GOT3 (cell line): ENCODE measurements around the gene SLC12A7.
"Not testable (repeated sequence)": the region's sequence is repeated elsewhere in the genome, so short reads cannot be mapped to it uniquely, and the experiment has no call there.

ENCODE experiments used
- DNase-seq: peaks from one replicate; lab custom pipeline; 2025; ENCODE audit warnings: mixed read lengths; lab: John Stamatoyannopoulos, UW

SLC12A7 gene

DNA sequence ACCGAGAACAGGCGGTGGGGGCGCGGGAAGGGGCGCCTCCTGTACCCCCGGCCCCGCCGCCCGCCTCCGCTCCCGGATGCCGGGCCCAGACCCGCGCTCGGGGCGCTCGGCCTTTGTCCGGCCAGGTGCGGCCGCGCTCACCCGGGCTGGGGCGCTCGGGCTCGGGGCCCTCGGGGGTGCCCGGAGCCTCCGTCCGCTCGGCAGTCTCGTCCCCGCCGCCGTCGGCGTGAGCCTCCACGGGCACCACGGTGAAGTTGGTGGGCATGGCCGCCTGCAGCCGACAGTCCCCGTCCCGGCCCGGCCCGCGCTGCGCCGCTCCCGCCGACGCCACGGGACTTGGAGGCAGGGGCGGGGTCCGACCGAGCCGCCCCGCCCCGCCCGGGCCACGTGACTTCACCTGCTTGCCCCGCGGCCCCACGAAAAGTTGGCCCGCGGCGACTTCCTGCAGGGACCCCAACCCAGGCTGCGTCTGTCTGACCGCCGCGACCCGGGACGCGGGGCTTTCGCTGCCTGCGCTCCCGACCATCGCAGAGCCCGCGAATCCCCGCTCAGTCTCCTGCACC, at the start of gene SLC12A7:
Gene SLC12A7 (minus strand): TSS at position 337 of the 563 bp plus-strand sequence. CDS start 72 bp downstream, at position 265.
- no peak for DNase-seq

DNA sequence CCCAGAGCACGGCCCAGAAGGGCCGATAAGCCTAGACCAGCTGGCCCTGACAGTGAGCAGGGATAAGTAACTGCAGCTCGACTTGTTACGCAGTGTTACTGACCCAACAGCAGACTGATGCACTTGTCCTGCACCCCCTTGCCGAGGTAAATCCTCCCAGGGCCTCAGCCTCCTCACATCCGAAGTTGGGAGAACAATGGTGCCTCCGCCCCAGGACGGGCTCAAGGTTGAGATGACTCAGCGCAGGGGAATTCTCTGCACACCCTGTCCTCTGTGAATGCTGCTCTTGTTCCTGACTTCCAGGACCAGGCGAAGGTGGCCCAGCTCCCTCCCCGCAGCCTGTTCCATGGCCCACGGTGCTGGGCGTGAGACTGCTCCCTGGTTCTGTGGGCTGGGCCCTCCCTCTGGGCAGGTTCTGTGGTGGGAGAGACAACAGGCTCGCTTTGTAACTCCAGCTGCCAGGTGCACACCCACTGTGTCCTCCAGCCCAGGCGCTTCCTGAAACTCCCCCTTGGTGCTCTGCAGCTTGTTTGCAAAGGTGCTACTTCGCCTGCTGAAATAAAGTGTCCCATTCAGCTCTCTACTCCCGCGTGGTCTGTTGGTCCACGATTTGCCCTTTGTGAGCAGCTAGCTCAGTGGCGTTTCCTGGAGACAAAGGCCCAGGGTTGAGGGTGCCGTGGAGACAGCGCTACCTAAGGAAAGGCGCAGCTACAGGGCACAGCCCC, 49.4 kb upstream of the SLC12A7 start:
- DNase-seq: no peak

DNA sequence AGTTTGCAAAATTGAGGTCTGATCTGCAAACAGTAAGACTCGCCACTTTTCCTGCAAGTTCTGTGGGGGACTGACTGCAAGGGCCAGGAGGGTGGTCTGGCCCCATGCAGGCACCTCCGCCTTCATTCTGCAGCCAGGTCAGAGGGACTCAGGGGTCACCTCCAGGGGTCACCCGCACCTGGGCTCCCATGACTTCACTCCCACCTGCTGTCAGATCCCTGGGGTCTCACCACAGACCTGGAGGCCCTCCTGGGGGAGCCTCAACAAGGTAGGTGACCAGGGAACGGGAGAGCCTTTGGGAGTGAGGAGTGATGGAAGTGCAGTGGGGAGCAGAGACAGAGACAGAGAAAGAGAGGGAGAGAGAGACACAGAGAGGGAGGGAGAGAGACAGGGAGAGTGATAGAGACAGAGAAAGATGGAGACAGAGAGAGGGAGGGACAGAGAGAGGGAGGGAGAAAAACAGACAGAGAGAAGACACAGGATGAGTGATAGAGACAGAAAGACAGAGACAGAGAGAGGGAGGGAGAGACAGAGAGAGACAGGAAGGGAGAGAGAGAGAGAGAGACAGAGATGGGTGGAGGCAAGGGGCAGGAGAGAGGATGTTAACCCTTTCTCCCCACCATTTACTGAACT, 48.0 kb upstream of the SLC12A7 start:
- no peak for DNase-seq

DNA sequence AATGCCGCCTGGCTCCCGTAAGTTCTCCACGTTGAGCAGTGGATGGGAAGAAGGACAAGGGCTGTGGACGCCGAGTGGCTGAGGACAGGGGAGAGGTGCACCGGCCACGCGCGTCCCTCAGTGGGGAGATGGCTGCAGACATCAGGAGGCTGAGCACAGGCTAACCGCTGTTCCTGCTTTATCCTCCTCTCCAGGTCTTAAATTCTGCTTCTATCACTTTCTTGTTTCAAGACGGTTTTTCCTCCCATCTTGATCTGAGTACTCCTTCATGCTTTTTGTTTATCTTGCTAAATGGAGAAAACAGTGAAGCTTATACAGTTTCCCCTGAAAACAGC, 47.4 kb upstream of the SLC12A7 start:
- DNase-seq: no peak

DNA sequence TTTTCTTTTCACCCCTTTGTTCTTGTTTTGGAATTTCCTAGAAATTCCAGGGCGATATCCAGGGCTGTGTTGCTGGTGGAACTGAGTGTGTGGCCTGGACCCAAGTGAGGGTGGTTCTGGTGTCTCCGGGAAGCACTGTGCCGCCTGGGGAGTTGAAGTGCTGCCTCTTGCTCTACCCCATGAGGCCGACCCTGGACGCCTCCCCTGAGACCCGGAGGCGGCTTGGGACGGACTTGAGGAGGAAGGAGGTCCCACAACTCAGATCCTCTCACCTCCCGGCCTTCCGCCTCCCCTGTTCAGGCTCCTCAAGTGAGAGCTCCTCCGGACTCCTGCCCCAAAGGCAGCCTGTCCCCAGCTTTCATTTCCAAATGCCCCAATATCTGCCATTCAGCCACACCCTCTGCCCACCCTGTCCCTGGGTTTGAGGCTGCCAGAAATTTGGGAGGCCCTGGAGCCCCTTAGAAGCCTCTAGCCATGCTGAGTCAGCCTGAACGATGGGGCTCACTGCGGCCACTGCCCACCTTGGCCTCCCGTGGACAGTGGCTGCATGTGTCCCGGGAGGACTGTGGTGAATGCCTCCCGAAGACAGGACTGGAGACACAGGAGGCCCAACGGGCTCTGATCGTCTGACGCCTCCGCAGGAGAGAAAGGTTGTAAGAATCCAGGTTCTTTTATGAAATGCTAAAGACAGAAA, 46.9 kb upstream of the SLC12A7 start:
- no peak for DNase-seq

DNA sequence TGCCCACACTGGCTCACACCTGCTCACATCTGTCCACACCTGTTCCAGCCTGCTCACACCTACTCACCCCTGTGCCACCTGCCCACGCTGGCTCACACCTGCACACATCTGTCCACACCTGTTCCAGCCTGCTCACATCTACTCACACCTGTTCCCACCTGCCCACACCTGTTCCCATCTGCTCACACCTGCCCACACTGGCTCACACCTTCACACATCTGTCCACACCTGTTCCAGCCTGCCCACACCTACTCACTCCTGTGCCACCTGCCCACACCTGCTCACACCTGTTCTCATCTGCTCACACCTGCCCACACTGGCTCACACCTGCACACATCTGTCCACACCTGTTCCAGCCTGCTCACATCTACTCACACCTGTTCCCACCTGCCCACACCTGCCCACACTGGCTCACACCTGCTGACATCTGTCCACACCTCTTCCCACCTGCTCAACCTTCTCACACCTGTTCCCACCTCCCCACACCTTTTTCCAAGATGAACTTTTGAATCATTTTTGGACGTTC, 45.7 kb upstream of the SLC12A7 start:
- not testable (repeated sequence) for DNase-seq

DNA sequence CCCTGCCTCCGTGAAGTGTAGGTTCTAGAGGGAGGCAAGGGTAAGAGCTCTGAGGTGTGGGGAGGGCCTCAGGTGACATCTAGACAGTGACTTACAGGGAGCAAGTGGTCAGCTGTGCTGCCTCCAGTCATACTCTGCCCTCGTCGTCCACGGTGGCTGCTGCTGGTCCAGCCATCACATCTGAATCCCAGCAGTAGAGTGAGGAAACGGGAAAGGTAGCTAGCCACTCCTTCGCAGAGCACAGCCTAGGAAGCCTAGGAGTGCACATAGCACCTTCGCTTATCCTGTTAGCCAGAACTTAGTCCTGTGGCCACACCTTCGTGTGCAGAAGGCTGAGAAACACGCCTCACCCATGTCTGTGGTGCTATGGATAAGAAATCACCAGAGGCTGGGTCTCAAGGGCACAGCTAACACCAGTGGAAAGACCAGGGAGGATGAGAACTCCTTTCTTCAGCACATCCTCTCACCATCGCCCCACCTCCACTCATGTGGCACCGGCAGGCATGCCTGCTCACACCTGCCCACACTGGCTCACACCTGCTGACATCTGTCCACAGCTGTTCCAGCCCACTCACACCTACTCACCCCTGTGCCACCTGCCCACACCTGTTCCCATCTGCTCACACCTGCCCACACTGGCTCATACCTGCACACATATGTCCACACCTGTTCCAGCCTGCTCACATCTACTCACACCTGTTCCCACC, 45.0 kb upstream of the SLC12A7 start:
- no peak for DNase-seq

DNA sequence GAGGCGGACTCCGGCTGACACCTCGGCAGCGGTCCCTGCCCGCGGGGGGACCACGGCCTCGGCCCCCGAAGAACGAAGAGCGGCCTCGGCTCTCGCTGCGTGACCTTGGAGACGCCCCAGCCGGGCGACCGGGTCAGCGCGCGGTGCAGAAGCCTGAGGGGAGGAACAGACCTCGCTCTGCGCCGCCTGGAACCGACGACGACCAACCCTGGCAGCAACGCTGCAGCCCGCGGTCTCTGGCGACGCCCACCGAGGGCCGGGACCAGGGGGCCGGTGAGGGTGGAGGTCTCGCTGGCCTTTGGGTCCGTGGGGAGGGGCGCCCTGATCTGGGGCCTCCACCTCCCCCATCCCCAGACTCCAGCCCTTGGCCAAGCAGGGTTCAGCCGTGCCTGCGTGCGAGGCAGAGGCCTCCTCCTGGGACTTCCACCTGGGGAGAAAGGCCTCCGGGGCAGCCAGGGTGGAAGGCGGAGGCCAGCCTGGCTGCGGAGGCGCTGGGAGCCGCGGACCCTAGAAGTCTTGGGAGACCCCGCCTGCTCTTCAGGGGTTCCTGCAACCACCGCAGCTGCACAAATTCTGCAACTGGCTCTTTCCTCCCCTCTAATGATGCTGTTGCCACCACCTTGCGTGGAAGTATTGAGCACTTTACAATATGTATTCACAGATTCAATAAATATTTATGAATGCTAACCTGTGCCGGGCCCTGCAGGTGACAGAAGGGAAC, 44.3 kb upstream of the SLC12A7 start:
- no peak for DNase-seq

DNA sequence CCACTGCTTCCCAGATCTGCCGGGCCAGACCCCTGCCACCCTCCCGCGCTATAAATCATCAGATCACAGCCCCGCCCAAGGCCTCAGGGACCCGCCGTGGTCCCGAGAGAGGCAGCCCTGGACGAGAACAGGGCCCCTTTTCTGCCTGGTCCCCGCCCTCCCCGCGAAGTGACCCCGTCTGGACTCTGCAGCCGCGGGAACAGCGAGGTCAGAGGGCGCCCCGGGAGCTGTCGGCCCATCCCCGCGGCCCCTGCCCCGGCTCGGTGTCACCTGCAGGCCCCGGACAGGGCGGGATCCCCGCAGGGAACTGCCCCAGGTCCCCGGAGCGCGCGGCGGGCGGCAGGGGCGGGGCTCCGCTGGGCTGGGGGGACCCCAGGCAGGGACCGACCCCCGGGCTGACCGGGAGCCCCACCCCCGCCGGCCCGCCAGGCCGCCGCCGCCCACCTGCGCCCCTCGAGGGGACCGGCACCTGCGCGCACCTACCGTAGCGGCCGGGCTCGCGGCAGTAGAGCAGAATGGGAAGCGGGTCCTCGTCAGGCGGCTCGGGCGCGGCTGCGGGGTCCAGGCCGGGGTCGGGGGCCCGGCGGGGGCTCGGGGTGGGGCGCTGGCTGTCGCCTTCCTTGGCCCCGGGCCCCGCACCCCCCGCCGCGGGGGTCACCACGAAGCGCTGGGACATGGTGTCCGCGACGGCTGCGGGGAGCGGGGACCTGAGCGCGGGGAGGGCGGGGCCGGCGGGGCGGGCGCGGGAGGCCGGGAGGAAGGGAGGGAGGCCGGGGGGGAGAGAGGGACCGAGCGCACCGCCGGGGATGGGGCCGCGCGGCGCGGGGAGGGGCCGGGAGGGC, 43.5 kb upstream of the SLC12A7 start:
- no peak for DNase-seq

DNA sequence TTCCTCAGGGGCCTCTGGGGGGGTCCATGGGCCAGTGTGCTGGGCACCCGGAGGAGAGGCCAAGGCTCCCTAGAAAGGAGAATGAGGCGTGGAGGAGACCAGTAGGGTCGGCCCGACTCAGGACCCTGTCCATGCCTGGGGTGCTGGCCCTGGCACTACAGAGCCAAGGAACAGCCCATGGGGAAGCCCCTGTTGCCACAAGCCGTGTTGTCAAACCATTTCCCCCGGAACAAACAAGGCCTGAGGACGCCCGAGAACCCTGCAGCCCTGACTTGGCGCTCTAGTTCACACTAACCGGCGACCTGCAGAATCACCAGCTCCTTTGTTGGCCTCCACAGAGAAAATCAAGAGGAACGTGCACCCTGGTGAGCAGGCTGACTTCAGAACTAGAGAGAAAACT, 41.6 kb upstream of the SLC12A7 start:
- no peak for DNase-seq

DNA sequence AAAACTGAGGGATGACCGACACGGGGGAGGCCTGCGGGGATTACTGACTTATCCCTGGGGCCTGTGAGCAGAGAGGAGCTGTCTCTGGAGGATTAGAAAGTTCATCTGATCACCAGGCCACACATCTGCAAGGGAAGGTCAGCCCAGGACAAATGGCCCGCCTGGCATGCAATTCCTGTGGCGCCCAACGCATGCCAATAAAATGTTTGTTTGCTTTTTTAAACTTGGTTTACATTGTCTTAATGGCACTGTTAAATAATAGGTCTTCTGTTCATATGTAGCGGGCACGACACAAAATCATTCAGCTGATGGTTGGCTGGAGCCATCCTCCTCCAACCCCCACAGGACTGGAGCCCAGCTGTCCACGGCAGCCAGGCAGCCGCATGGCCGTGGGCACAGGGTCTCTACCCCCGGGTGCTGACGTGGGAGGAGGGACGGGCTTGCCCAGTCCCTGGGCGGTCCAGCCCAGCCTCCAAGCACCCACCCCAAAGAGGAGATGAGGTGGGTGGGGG, 41.0 kb upstream of the SLC12A7 start:
- no peak for DNase-seq

DNA sequence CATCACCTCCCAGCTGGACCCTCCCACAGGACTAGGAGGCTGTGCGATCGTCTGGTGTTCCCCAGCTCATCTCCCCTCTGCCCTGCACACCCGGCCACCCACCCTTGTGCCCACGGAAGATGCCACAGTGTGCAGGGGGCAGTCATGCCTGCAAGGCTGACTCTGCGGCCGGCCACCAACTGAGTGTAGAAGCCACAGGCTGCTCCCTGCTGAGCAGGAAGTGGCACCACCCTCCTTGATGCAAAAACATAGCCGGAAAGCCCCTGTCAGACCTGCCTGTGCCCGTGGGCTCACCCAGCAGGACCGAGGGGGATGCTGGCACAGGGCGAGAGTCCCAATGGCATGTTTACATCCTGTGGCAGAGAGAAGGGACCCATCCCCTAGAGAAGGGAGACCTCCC, 40.3 kb upstream of the SLC12A7 start:
- DNase-seq: no peak

DNA sequence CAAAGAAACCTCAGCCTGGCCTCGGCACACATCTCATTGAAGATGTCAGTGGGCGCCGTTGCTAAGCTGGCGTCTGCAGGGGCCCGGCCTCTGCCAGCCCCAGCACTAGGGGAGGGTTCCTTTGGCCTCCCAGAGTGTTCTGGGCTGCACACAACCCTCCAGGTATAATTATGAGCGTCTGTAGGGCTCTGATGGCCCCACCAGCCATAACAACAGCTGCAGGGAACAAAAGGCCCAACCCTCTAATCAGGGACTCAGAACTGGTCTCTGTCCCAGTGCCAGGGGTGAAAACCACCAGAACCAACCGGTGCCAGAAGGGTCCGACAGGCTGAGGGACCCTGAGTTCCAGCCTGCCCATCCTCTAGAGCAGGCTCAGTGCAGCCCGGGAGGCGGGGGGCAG, 39.5 kb upstream of the SLC12A7 start:
- DNase-seq: no peak

DNA sequence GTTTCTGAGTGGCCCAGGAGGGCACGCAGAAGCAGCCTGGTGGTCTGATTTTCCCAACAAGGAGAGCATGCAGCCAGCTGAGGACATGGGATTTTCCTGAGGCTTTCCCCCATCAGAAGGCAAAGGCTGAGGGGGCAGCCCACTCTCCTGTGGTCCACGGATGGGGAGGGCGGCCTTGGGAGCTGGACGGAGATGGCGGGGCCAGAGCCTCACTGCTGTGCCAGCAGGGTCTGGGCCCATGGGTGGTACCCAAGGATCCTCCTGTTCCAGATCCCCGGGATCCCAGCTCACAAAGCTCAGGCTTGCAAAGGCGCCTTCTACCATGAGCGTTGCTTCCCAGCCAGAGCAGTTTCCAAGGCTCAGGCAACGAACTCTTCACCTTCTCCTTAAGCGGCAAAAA, 39.0 kb upstream of the SLC12A7 start:
- no peak for DNase-seq

DNA sequence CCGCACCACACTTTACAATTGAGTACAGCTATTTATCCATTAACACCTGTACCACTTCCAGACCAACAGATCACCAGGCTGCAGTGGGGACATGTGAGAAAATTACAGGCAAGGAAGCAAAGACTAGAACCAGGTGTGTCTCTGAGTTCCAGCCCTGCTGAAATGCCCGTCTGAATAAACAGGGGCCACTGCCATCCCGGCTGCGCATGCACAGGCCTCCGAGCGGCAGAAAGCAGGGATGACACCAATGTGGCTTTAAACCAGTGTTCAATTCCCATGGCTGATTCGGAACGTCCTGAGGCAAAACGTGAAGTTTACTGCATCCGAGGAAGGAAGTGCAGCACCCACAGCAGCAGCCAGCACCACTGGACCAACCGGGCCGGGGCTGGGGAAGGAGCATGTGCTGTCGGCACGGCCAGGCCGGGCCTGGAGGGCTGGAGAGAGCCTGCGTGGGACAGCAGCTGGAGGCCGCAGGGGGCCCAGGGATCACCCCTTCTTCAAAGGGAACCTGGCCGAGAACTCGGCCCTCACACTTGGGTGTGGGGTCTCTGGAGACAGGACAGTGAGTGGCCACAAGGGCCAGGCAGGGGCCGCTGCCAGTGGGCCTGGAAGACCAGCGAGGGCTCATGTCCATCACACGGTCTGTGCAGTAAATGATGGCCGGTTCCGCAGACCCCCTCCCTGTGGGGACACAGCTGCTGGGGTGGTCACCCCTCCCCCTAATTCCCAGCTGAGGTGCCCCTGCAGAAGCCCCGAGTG, 33.0 kb upstream of the SLC12A7 start:
- no peak for DNase-seq

DNA sequence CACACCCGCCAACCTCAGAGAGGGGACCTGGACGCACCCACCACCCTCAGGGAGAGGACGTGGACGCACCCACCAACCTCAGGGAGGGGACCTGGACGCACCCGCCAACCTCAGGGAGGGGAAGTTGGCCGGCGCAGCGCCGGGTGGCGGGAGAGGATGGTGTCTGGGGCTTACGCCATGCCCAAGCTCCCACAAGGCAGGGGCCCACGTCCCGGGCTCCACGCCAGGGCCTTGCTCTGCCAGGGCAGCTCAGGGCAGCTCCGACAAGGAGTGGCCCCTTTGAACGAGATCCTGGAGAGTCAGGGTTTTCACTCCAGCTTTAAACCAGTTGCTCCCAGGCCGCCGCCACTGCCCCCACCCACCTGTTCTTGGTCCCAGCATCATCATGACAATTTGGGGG, 32.2 kb upstream of the SLC12A7 start:
- DNase-seq: no peak

DNA sequence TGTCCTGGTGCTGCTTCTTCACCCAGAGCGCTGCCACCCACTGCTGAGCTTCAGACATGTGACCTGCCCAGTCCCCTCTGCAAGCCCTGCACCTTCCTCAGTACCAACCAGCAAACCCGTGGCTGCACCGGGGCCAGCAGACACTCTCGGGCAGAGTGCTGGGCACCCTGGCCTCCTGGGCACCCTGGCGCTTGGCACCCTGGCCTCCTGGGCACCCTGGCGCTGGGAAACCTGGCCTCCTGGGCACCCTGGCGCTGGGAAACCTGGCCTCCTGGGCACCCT, 31.7 kb upstream of the SLC12A7 start:
- DNase-seq: no peak

DNA sequence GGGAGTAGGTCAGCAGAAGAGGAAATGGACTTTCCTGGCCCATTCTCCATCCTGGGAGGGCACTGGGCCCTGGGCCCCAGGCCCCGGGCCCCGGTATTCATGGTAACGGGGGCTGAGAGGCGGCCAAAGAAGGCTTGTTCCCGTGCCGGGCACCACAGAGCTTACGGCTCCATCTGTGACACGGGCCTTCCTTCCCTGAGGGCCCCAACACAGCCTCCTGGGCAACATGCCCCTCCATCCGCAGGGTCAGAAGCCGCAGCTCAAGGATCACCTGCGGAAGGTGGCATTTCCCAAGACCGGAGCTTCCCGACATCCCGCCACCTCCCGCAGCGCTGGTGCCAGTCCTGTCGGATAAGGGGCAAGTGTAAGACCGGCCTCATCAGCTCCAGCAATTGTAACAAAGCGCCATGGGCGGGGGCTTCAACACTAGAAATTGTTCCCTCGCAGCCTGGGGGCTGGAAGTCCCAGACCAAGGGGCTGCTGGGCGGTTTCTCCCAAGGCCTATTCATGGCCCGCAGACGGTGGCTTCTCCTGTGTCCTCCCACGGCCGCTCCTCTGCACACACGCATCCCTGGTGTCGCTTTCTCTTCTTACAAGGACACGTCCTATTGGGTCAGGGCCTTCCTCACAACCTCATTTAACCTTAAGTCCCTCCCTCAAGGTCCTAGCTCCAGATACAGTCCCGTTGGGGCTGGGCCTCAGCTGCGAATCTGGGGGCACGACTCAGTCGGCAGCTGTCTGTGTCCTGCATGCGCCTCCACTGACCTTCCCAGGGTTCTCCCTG, 31.2 kb upstream of the SLC12A7 start:
- DNase-seq: no peak

DNA sequence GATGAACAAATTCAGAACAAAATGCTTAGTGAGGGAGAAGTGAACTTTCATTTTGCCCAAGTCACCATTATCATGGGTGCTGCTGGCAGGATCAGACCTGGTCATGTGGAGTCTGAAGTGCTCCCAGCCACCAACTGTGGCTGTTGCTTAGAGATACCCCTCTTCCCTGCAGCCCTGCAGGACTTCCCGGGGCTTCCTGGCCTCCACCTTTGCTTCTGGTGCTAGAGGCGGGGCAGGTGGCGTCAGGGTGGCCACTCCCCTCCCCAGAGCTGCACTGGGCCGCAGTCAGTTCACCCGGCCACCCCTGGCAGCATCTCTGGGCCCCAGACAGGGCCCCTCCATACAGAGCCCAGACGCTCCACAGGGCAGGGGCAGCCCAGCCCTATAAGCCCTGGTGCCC, 30.0 kb upstream of the SLC12A7 start:
- DNase-seq: no peak
